Endothelial cell of umbilical vein (primary cell): ENCODE results near the gene WDR72. TPM values are rescaled to one million over a fixed set of nuclear protein-coding genes. Genes with fewer than 3 reads are reported as not detected.

Source experiments
- BruUV-seq: library from RNA; stranded (reverse); fragments of 400-500 nt; replicated peaks from 2 replicates; lab custom pipeline; 2021; lab: Mats Ljungman, UMichigan
- CTCF ChIA-PET: fragments of 300-600, 350-600 bp; sonication (Branson Sonifier 250); formaldehyde crosslinking; loops from one replicate; lab custom pipeline; 2021; ENCODE audit warnings: antibody characterized with exemption, inconsistent platforms; lab: Charles Lee
- POLR2A ChIA-PET: fragments of 300-600, 350-600 bp; sonication (Branson Sonifier 250); formaldehyde crosslinking; loops from one replicate; lab custom pipeline; 2021; ENCODE audit warnings: antibody characterized with exemption, inconsistent platforms; lab: Charles Lee
- DNase-seq: peaks from one replicate; pipeline ENCODE4 v3.0.0-alpha.2; 2011; ENCODE audit warnings: low read depth, low spot score
- FAIRE-seq: peaks from 2 replicates; lab custom pipeline; 2011; peaks lifted over from hg19 to GRCh38; lab: Jason Lieb, UNC
- H2AFZ ChIP-seq: 2 replicates; pipeline ENCODE4 v1.6.0; 2012; ENCODE audit warnings: low read depth, low read length, control low read depth, inconsistent platforms
- H3K27ac ChIP-seq: 2 replicates; pipeline ENCODE4 v1.5.1; 2011; ENCODE audit warnings: low read depth, mild to moderate bottlenecking, control low read depth, low read length, moderate library complexity; ENCODE audit not compliant: insufficient read depth
- H3K27me3 ChIP-seq, 2 experiments: 2 replicates each; pipeline versions ENCODE4 v1.6.0 to v1.6.1; 2011; ENCODE audit warnings: low read length in 2 of 2, mixed read lengths in 1 of 2; ENCODE audit not compliant: control insufficient read depth in 2 of 2, insufficient read depth in 2 of 2
- H3K36me3 ChIP-seq, 2 experiments: 2 replicates in 1 of 2; 3 replicates in 1 of 2; pipeline ENCODE4 v1.5.1; 2011; ENCODE audit warnings: low read length in 2 of 2, mild to moderate bottlenecking in 1 of 2, moderate library complexity in 1 of 2; ENCODE audit not compliant: control insufficient read depth in 2 of 2, insufficient read depth in 2 of 2; ENCODE audit errors: extremely low read depth in 1 of 2
- H3K4me1 ChIP-seq: 3 replicates; pipeline ENCODE4 v1.5.1; 2011; ENCODE audit warnings: mild to moderate bottlenecking, low read length; ENCODE audit not compliant: control insufficient read depth, insufficient read depth; ENCODE audit errors: extremely low read depth
- H3K4me2 ChIP-seq: 2 replicates; pipeline ENCODE4 v1.6.1; 2011; ENCODE audit warnings: low read length, control low read depth, mixed read lengths; ENCODE audit not compliant: insufficient read depth
- H3K4me3 ChIP-seq, 3 experiments: fragments of 200-600 bp in 1 of 3; sonication (generic), shearing (Covaris generic) in 1 of 3; replicated peaks in 1 of 3; 2 replicates each; pipeline ENCODE4 v1.5.1; 2011 to 2016; ENCODE audit warnings: control low read depth in 3 of 3, low read length in 3 of 3, mild to moderate bottlenecking in 2 of 3, inconsistent platforms in 1 of 3, low read depth in 1 of 3, moderate library complexity in 1 of 3; ENCODE audit not compliant: insufficient read depth in 1 of 3
- H3K79me2 ChIP-seq: 2 replicates; pipeline ENCODE4 v1.6.0; 2012; ENCODE audit warnings: low read length, inconsistent platforms; ENCODE audit not compliant: control insufficient read depth, insufficient read depth
- H3K9ac ChIP-seq: replicated peaks from 2 replicates; pipeline ENCODE3; 2011; ENCODE audit warnings: low read length, control low read depth; ENCODE audit not compliant: insufficient read depth; ENCODE audit errors: extremely low read depth
- H3K9me1 ChIP-seq: replicated peaks from 3 replicates; pipeline ENCODE4 v1.6.0; 2011; ENCODE audit warnings: mild to moderate bottlenecking, low read length; ENCODE audit not compliant: control insufficient read depth, insufficient read depth; ENCODE audit errors: extremely low read depth
- H3K9me3 ChIP-seq: replicated peaks from 2 replicates; pipeline ENCODE4 v1.5.1; 2012; ENCODE audit warnings: low read length, inconsistent platforms; ENCODE audit not compliant: control insufficient read depth, insufficient read depth
- H4K20me1 ChIP-seq: replicated peaks from 2 replicates; pipeline ENCODE3; 2011; ENCODE audit warnings: mild to moderate bottlenecking, low read length; ENCODE audit not compliant: control insufficient read depth, insufficient read depth; ENCODE audit errors: extremely low read depth
- CTCF ChIP-seq, 2 donors: IDR thresholded peaks; 1 replicate in 1 of 2; 2 replicates in 1 of 2; pipeline ENCODE4 v1.5.1; 2011; ENCODE audit warnings: low read length in 2 of 2, mild to moderate bottlenecking in 2 of 2, moderate library complexity in 2 of 2, control low read depth in 1 of 2, inconsistent platforms in 1 of 2, low read depth in 1 of 2; ENCODE audit not compliant: insufficient read depth in 1 of 2; ENCODE audit errors: extremely low read depth in 1 of 2
- EZH2 ChIP-seq: IDR thresholded peaks from 2 replicates; pipeline ENCODE4 v1.6.1; 2012; ENCODE audit warnings: borderline replicate concordance, low read depth, mild to moderate bottlenecking, moderate library complexity, low read length, inconsistent platforms; ENCODE audit not compliant: severe bottlenecking
- FOS ChIP-seq: IDR thresholded peaks from 2 replicates; pipeline ENCODE4 v1.6.1; 2011; ENCODE audit warnings: mild to moderate bottlenecking, low read length, moderate library complexity, borderline replicate concordance; ENCODE audit not compliant: insufficient read depth
- GATA2 ChIP-seq: IDR thresholded peaks from 2 replicates; pipeline ENCODE4 v1.7.0; 2011; ENCODE audit warnings: low read depth, mild to moderate bottlenecking, moderate library complexity, mixed read lengths, low read length; ENCODE audit not compliant: insufficient read length, insufficient read depth
- JUN ChIP-seq: IDR thresholded peaks from 2 replicates; pipeline ENCODE4 v1.6.1; 2011; ENCODE audit warnings: borderline replicate concordance, low read depth; ENCODE audit not compliant: insufficient read length, insufficient read depth
- MAX ChIP-seq: IDR thresholded peaks from 2 replicates; pipeline ENCODE4 v1.6.1; 2011; ENCODE audit not compliant: insufficient read depth, insufficient read length
- MYC ChIP-seq: IDR thresholded peaks from one replicate; pipeline ENCODE4 v1.6.1; 2011; ENCODE audit warnings: mild to moderate bottlenecking, low read depth, low read length
- POLR2A ChIP-seq: IDR thresholded peaks from 2 replicates; pipeline ENCODE4 v1.6.1; 2012; ENCODE audit warnings: low read depth, mild to moderate bottlenecking, control low read depth, low read length
- POLR2AphosphoS5 ChIP-seq: IDR thresholded peaks from 2 replicates; pipeline ENCODE4 v1.6.1; 2012; ENCODE audit warnings: low read depth, mild to moderate bottlenecking, control low read depth, low read length, moderate library complexity; ENCODE audit not compliant: insufficient read depth
- dilution Hi-C: fragments of 300-500 bp; cut with MboI; formaldehyde crosslinking; loops from one replicate; pipeline ENCODE4 v1.15.0; 2019; ENCODE audit warnings: low sequenced_read_pairs; ENCODE audit not compliant: extremely low pct_ligation_motif_present
- intact Hi-C: fragments of 100-400 bp; cut with micrococcal nuclease; formaldehyde crosslinking; loops from one replicate; pipeline ENCODE4 v1.10.0; 2022
- polyA plus RNA-seq, 4 experiments: library from polyadenylated mRNA; depleted of rRNA in 3 of 4; stranded (reverse) in 3 of 4; unstranded in 1 of 4; fragments of >200 nt; gene quantifications; 2 replicates each; pipeline versions ENCODE4 v1.2.1 to v1.2.3, GENCODE V29; 2011 to 2012; ENCODE audit warnings: missing spikeins in 1 of 4
- total RNA-seq: library from RNA; stranded (reverse); gene quantifications from 2 replicates; pipeline ENCODE4 v1.2.3, GENCODE V29; 2021

Gene WDR72
- total and polyA plus RNA-seq, 2 donors (not counting 3 experiments of a cell fraction or from before 2014, with no cell fraction given), result not detected

- Histone ChIP-seq H3K27me3 (no peaks in the 10 kb centered on the region), H3K36me3 (no peaks in the 10 kb centered on the region), H4K20me1 (no peaks in the 10 kb centered on the region), H3K4me3 (no peak overlapping the region), H3K79me2 (no peaks in the 10 kb centered on the region), H3K9me3 (no peaks in the 10 kb centered on the region), H3K9ac (no peak overlapping the region), H3K9me1 (no peaks in the 10 kb centered on the region), H2AFZ (no peak overlapping the region), H3K27ac (no peak overlapping the region), H3K4me1 (no peaks in the 10 kb centered on the region), H3K4me2 (no peak overlapping the region)
- intact Hi-C loops, result no loop called here
- dilution Hi-C loops, result no loop called here
- no peak for FAIRE-seq
- no TSS peak for BruUV-seq
- TF ChIP-seq POLR2A (no peak), MYC (no peak), FOS (no peak), CTCF (IDR thresholded peaks at IDR 0.05; ENCODE audit: extremely low read depth in 1 of 2, insufficient read depth in 1 of 2, low read depth in 1 of 2, low read length in 2 of 2) (no peak), GATA2 (no peak), MAX (no peak), JUN (no peak), EZH2 (no peak), POLR2AphosphoS5 (no peak)
- CTCF ChIA-PET, result interaction anchor here (1.6 kb wide), 1 partner anchor 11 kb away, joined by 3 read pairs; no protein-coding TSS in a partner anchor
- POLR2A ChIA-PET, result no interaction called here
- DNase-seq, result no peak
These were observed 233.6 kb downstream of the WDR72 start for GRCh38 chr15:53525894-53526293.
